Measurements from ENCODE around the gene DNAJB12. TPM values are rescaled to one million over a fixed set of nuclear protein-coding genes. Genes with fewer than 3 reads are reported as not detected.

DNAJB12 gene
- total RNA-seq, 2 donors from 2014 or later = 24.1 to 25.2 TPM

GRCh38 chr10:72375173-72375572 is 20.5 kb upstream of the DNAJB12 start:
- peaks cover 14% of the 10 kb centered on the region for H3K4me1 Mint-ChIP-seq (ENCODE audit: low read depth)
- no peaks in the 10 kb centered on the region for H3K27me3 Mint-ChIP-seq (ENCODE audit: low read depth)
- no peak overlapping the region for H3K4me3 Mint-ChIP-seq
- ATAC-seq (replicated peaks in 1 of 2) (no peak), DNase-seq (no peak)
- no peak overlapping the region for H3K27ac Mint-ChIP-seq
- H3K9me3 Mint-ChIP-seq = no peaks in the 10 kb centered on the region
- H3K36me3 Mint-ChIP-seq (ENCODE audit: insufficient read depth in 2 of 2) = peaks cover 0 to 1% of the 10 kb centered on the region in 2 donors

- Mint-ChIP-seq H3K4me1 (ENCODE audit: low read depth) (peaks cover 17% of the 10 kb centered on the region), H3K4me3 (peak overlapping the region in 1 of 2 donors; percentile 19), H3K36me3 (ENCODE audit: insufficient read depth in 2 of 2) (peaks cover 0 to under 1% of the 10 kb centered on the region in 2 donors), H3K9me3 (no peaks in the 10 kb centered on the region), H3K27ac (peak overlapping the region; percentile 45), H3K27me3 (ENCODE audit: low read depth) (no peaks in the 10 kb centered on the region)
- peak; percentile 27 to 30 for DNase-seq
- ATAC-seq (replicated peaks in 1 of 2) = peak; percentile 87 to 91
These were observed 15.5 kb upstream of the DNAJB12 start for GRCh38 chr10:72370201-72370722.

- H3K9me3 Mint-ChIP-seq = no peaks in the 10 kb centered on the region
- peaks cover 0 to 2% of the 10 kb centered on the region in 2 donors for H3K36me3 Mint-ChIP-seq (ENCODE audit: insufficient read depth in 2 of 2)
- H3K4me1 Mint-ChIP-seq (ENCODE audit: low read depth) = peaks cover 26% of the 10 kb centered on the region
- H3K27ac Mint-ChIP-seq = no peak overlapping the region
- ATAC-seq (replicated peaks in 1 of 2) (no peak), DNase-seq (no peak)
- H3K4me3 Mint-ChIP-seq = no peak overlapping the region
- H3K27me3 Mint-ChIP-seq (ENCODE audit: low read depth) = no peaks in the 10 kb centered on the region
These were observed 12.7 kb upstream of the DNAJB12 start for GRCh38 chr10:72367301-72367960.

- DNase-seq = no peak
- no peaks in the 10 kb centered on the region for H3K9me3 Mint-ChIP-seq
- H3K36me3 Mint-ChIP-seq (ENCODE audit: insufficient read depth in 2 of 2) = peaks cover 0 to 2% of the 10 kb centered on the region in 2 donors
- H3K4me3 Mint-ChIP-seq = no peak overlapping the region
- H3K27me3 Mint-ChIP-seq (ENCODE audit: low read depth) = no peaks in the 10 kb centered on the region
- no peak for ATAC-seq (replicated peaks in 1 of 2)
- peak overlapping the region; percentile 31 for H3K27ac Mint-ChIP-seq
- H3K4me1 Mint-ChIP-seq (ENCODE audit: low read depth) = peaks cover 21% of the 10 kb centered on the region
These were observed 10.6 kb upstream of the DNAJB12 start for GRCh38 chr10:72365106-72365895.

- H3K27ac Mint-ChIP-seq = no peak overlapping the region
- H3K4me3 Mint-ChIP-seq = no peak overlapping the region
- H3K27me3 Mint-ChIP-seq (ENCODE audit: low read depth) = no peaks in the 10 kb centered on the region
- H3K4me1 Mint-ChIP-seq (ENCODE audit: low read depth) = peaks cover 11% of the 10 kb centered on the region
- H3K36me3 Mint-ChIP-seq (ENCODE audit: insufficient read depth in 2 of 2) = peaks cover 0 to 2% of the 10 kb centered on the region in 2 donors
- DNase-seq (peak; percentile 83 to 85), ATAC-seq (replicated peaks in 1 of 2) (peak; percentile 97 to 98)
- H3K9me3 Mint-ChIP-seq = no peaks in the 10 kb centered on the region
These were observed 9.6 kb upstream of the DNAJB12 start for GRCh38 chr10:72364239-72364777.

- Mint-ChIP-seq H3K27ac (no peak overlapping the region), H3K9me3 (no peaks in the 10 kb centered on the region), H3K4me1 (ENCODE audit: low read depth) (peaks cover 26% of the 10 kb centered on the region), H3K27me3 (ENCODE audit: low read depth) (no peaks in the 10 kb centered on the region), H3K4me3 (no peak overlapping the region), H3K36me3 (ENCODE audit: insufficient read depth in 2 of 2) (no peaks in the 10 kb centered on the region)
- ATAC-seq (replicated peaks in 1 of 2) = no peak
- DNase-seq = no peak
These were observed 2.3 kb upstream of the DNAJB12 start for GRCh38 chr10:72356987-72357386.

GRCh38 chr10:72356115-72356514 is 1.4 kb upstream of the DNAJB12 start:
- peaks cover 35% of the 10 kb centered on the region for H3K4me1 Mint-ChIP-seq (ENCODE audit: low read depth)
- peaks cover 0 to 4% of the 10 kb centered on the region in 2 donors for H3K36me3 Mint-ChIP-seq (ENCODE audit: insufficient read depth in 2 of 2)
- H3K27ac Mint-ChIP-seq = no peak overlapping the region
- no peaks in the 10 kb centered on the region for H3K9me3 Mint-ChIP-seq
- peak overlapping the region in 1 of 2 donors; percentile 44 for H3K4me3 Mint-ChIP-seq
- DNase-seq (no peak), ATAC-seq (replicated peaks in 1 of 2) (no peak)
- H3K27me3 Mint-ChIP-seq (ENCODE audit: low read depth) = no peaks in the 10 kb centered on the region

- Mint-ChIP-seq H3K27me3 (ENCODE audit: low read depth) (no peaks in the 10 kb centered on the region), H3K4me1 (ENCODE audit: low read depth) (peaks cover 36% of the 10 kb centered on the region), H3K36me3 (ENCODE audit: insufficient read depth in 2 of 2) (peaks cover 0 to 4% of the 10 kb centered on the region in 2 donors), H3K27ac (peak overlapping the region; percentile 91), H3K9me3 (no peaks in the 10 kb centered on the region), H3K4me3 (peak overlapping the region; percentile 93 to 97)
- DNase-seq (no peak), ATAC-seq (replicated peaks in 1 of 2) (no peak)
These were observed 466 bp upstream of the DNAJB12 start for GRCh38 chr10:72355214-72355555.

- peaks cover 41% of the 10 kb centered on the region for H3K4me1 Mint-ChIP-seq (ENCODE audit: low read depth)
- H3K27me3 Mint-ChIP-seq (ENCODE audit: low read depth) = no peaks in the 10 kb centered on the region
- DNase-seq (peak in 1 of 2 donors; percentile 16), ATAC-seq (replicated peaks in 1 of 2) (no peak)
- peaks cover 0 to 4% of the 10 kb centered on the region in 2 donors for H3K36me3 Mint-ChIP-seq (ENCODE audit: insufficient read depth in 2 of 2)
- peak overlapping the region; percentile 93 to 97 for H3K4me3 Mint-ChIP-seq
- H3K9me3 Mint-ChIP-seq = no peaks in the 10 kb centered on the region
- H3K27ac Mint-ChIP-seq = peak overlapping the region; percentile 95
These were observed 759 bp downstream of the DNAJB12 start for GRCh38 chr10:72353965-72354355.

- Mint-ChIP-seq H3K36me3 (ENCODE audit: insufficient read depth in 2 of 2) (peaks cover 0 to 4% of the 10 kb centered on the region in 2 donors), H3K9me3 (no peaks in the 10 kb centered on the region), H3K4me1 (ENCODE audit: low read depth) (peaks cover 41% of the 10 kb centered on the region), H3K4me3 (peak overlapping the region; percentile 93 to 97), H3K27ac (peak overlapping the region; percentile 95), H3K27me3 (ENCODE audit: low read depth) (no peaks in the 10 kb centered on the region)
- DNase-seq = no peak
- ATAC-seq (replicated peaks in 1 of 2) = no peak
These were observed 1.4 kb downstream of the DNAJB12 start for GRCh38 chr10:72353028-72353964.

GRCh38 chr10:72351479-72351878 is 3.2 kb downstream of the DNAJB12 start:
- Mint-ChIP-seq H3K36me3 (ENCODE audit: insufficient read depth in 2 of 2) (peaks cover 0 to 4% of the 10 kb centered on the region in 2 donors), H3K27ac (no peak overlapping the region), H3K27me3 (ENCODE audit: low read depth) (no peaks in the 10 kb centered on the region), H3K4me3 (no peak overlapping the region), H3K4me1 (ENCODE audit: low read depth) (peaks cover 41% of the 10 kb centered on the region), H3K9me3 (no peaks in the 10 kb centered on the region)
- DNase-seq (no peak), ATAC-seq (replicated peaks in 1 of 2) (no peak)

GRCh38 chr10:72349438-72349837 is 5.3 kb downstream of the DNAJB12 start:
- DNase-seq (no peak), ATAC-seq (replicated peaks in 1 of 2) (no peak)
- H3K27me3 Mint-ChIP-seq (ENCODE audit: low read depth) = no peaks in the 10 kb centered on the region
- H3K9me3 Mint-ChIP-seq = no peaks in the 10 kb centered on the region
- H3K4me3 Mint-ChIP-seq = no peak overlapping the region
- peaks cover 0 to 4% of the 10 kb centered on the region in 2 donors for H3K36me3 Mint-ChIP-seq (ENCODE audit: insufficient read depth in 2 of 2)
- H3K4me1 Mint-ChIP-seq (ENCODE audit: low read depth) = peaks cover 35% of the 10 kb centered on the region
- H3K27ac Mint-ChIP-seq = no peak overlapping the region

All from activated T-cell treated with anti-CD3 and anti-CD28 coated beads, Interleukin-2, amount 50 U/mL, for 72 hours (primary cell).